ENCODE data around the gene TEX51.

DNA sequence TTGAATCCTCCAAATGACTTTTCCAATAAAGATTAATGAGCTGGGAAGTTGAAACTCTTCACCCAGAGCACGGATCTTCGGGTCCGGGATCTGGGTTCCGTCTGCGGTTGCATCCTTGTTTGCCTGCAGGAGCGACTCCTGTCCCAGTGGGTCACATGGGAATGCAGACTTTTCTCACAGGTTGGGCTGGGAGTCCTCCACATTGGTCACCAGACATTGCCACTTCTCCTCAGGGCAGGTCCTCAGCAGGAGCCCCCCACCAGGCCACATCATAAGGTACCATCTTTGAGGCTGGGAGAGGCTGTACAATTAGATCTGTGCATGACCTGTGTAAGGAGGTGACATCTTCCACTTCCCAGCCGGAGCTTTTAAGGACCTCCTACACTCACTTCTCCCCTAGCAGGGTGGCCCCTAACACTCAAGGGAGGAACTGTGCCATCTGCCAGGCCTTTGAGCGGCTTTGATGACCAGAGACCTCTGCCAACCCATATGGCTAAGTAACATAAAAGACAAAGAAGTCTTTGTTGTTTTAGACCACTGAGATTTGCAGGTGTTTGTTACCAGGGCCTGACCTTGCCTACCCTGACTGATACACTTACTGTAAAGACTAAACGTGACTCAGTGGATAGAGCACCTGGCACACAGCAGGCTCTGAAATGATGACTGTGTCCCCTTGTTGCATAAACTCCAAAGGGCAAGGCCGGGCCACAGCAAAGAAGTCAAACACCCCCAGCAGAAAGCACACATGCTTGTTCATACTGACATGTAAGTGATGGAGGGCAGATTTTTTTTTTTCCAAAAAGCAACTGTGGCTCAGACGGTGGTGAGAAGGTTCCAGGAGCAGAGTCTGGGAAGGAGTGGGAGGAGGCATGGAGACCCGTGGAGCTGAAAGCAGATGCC lies 7.9 kb upstream of the TEX51 start:
- TF ChIP-seq POLR2AphosphoS5 (IDR thresholded peaks at IDR 0.05; ENCODE audit: insufficient read depth, low read depth, low read length) (no peak), POLR2A (IDR thresholded peaks at IDR 0.05; ENCODE audit: low read depth, low read length) (no peak), JUN (IDR thresholded peaks at IDR 0.05; ENCODE audit: borderline replicate concordance, insufficient read depth, insufficient read length, low read depth) (no peak), EZH2 (IDR thresholded peaks at IDR 0.05; ENCODE audit: borderline replicate concordance, low read depth, low read length, severe bottlenecking) (no peak), GATA2 (IDR thresholded peaks at IDR 0.05; ENCODE audit: insufficient read depth, insufficient read length, low read depth, low read length) (no peak)
- TF ChIP-seq, protein P1, sequence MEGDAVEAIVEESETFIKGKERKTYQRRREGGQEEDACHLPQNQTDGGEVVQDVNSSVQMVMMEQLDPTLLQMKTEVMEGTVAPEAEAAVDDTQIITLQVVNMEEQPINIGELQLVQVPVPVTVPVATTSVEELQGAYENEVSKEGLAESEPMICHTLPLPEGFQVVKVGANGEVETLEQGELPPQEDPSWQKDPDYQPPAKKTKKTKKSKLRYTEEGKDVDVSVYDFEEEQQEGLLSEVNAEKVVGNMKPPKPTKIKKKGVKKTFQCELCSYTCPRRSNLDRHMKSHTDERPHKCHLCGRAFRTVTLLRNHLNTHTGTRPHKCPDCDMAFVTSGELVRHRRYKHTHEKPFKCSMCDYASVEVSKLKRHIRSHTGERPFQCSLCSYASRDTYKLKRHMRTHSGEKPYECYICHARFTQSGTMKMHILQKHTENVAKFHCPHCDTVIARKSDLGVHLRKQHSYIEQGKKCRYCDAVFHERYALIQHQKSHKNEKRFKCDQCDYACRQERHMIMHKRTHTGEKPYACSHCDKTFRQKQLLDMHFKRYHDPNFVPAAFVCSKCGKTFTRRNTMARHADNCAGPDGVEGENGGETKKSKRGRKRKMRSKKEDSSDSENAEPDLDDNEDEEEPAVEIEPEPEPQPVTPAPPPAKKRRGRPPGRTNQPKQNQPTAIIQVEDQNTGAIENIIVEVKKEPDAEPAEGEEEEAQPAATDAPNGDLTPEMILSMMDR (IDR thresholded peaks at IDR 0.05; ENCODE audit: extremely low read depth in 1 of 2, insufficient read depth in 1 of 2, low read depth in 1 of 2, low read length in 2 of 2): no peak

Data from endothelial cell of umbilical vein (primary cell).